HEK293 (cell line): ENCODE results near the gene NOD2.

Experiments
- CTCF ChIA-PET: fragments of 350-600 bp; formaldehyde crosslinking; extraction: SDS; loops from one replicate; lab custom pipeline; 2021; ENCODE audit warnings: antibody characterized with exemption; lab: Yijun Ruan, JAX
- POLR2A ChIA-PET: fragments of 300-600 bp; formaldehyde crosslinking; extraction: SDS; loops from one replicate; lab custom pipeline; 2020; ENCODE audit warnings: antibody characterized with exemption, inconsistent platforms; lab: Yijun Ruan, JAX
- H3K27ac ChIP-seq: fragments of 200-500 bp; sonication (Bioruptor generic); 2 replicates; pipeline ENCODE4 v1.5.1; 2014; ENCODE audit warnings: low read depth, low read length, control low read depth, inconsistent platforms; ENCODE audit errors: extremely low read depth
- H3K36me3 ChIP-seq, 2 experiments: fragments of 200-500 bp in 1 of 2; sonication (Bioruptor generic) in 1 of 2; 1 replicate in 1 of 2; 2 replicates in 1 of 2; pipeline ENCODE4 v1.5.1; 2014 to 2017; ENCODE audit warnings: inconsistent platforms in 2 of 2, low read length in 2 of 2; ENCODE audit not compliant: control insufficient read depth in 2 of 2, insufficient read depth in 1 of 2
- H3K4me1 ChIP-seq: fragments of 200-500 bp; sonication (Bioruptor generic); 2 replicates; pipeline ENCODE4 v1.5.1; 2014; ENCODE audit warnings: mild to moderate bottlenecking, low read length, inconsistent platforms; ENCODE audit not compliant: control insufficient read depth, insufficient read depth
- H3K4me3 ChIP-seq: 2 replicates; pipeline ENCODE4 v1.5.1; 2011; ENCODE audit warnings: low read depth, mild to moderate bottlenecking, control low read depth, low read length, moderate library complexity
- H3K9me3 ChIP-seq: fragments of 200-500 bp; sonication (Bioruptor generic); 2 replicates; pipeline ENCODE4 v1.5.1; 2014; ENCODE audit warnings: low read depth, low read length, inconsistent platforms; ENCODE audit not compliant: control insufficient read depth, insufficient read depth
- BCL6B ChIP-seq: fragments of 450-650 bp; formaldehyde crosslinking; IDR thresholded peaks from 2 replicates; pipeline ENCODE4 v1.5.1; 2017; ENCODE audit warnings: missing biosample characterization, missing genetic modification characterization
- HOXC10 ChIP-seq: sonication (generic); formaldehyde crosslinking; IDR thresholded peaks from 2 replicates; pipeline ENCODE4 v1.8.1; 2023; ENCODE audit warnings: mild to moderate bottlenecking, missing genetic modification reagents
- KLF1 ChIP-seq: fragments of 450-650 bp; formaldehyde crosslinking; IDR thresholded peaks from 2 replicates; pipeline ENCODE4 v1.5.1; 2016; ENCODE audit warnings: missing biosample characterization, missing genetic modification characterization
- KLF10 ChIP-seq: fragments of 450-650 bp; IDR thresholded peaks from 2 replicates; pipeline ENCODE4 v1.5.1; 2018; ENCODE audit warnings: missing biosample characterization, mild to moderate bottlenecking, missing genetic modification characterization
- PRDM1 ChIP-seq: fragments of 450-650 bp; formaldehyde crosslinking; IDR thresholded peaks from 2 replicates; pipeline ENCODE4; 2016; ENCODE audit warnings: missing biosample characterization, missing genetic modification characterization
- PRDM10 ChIP-seq: fragments of 450-650 bp; formaldehyde crosslinking; IDR thresholded peaks from 2 replicates; pipeline ENCODE4 v1.5.1; 2016; ENCODE audit warnings: missing biosample characterization, missing genetic modification characterization
- WT1 ChIP-seq: fragments of 450-650 bp; formaldehyde crosslinking; IDR thresholded peaks from 2 replicates; pipeline ENCODE4 v1.5.1; 2016; ENCODE audit warnings: missing biosample characterization, missing genetic modification characterization
- ZFP37 ChIP-seq: fragments of 450-650 bp; formaldehyde crosslinking; IDR thresholded peaks from 2 replicates; pipeline ENCODE4 v1.5.1; 2016; ENCODE audit warnings: missing biosample characterization, missing genetic modification characterization
- ZNF114 ChIP-seq: fragments of 450-650 bp; formaldehyde crosslinking; IDR thresholded peaks from 2 replicates; pipeline ENCODE4 v1.5.0; 2017; ENCODE audit warnings: missing biosample characterization, missing genetic modification characterization
- ZNF16 ChIP-seq: fragments of 450-650 bp; formaldehyde crosslinking; IDR thresholded peaks from 2 replicates; pipeline ENCODE4 v1.5.1; 2016; ENCODE audit warnings: low read depth, missing biosample characterization, missing genetic modification characterization
- ZNF169 ChIP-seq: fragments of 450-650 bp; formaldehyde crosslinking; IDR thresholded peaks from 2 replicates; pipeline ENCODE4 v1.5.1; 2016; ENCODE audit warnings: missing biosample characterization, missing genetic modification characterization
- ZNF2 ChIP-seq: fragments of 450-650 bp; formaldehyde crosslinking; IDR thresholded peaks from 2 replicates; pipeline ENCODE4 v1.5.1; 2016; ENCODE audit warnings: missing biosample characterization, missing genetic modification characterization
- ZNF302 ChIP-seq: fragments of 450-650 bp; formaldehyde crosslinking; IDR thresholded peaks from 2 replicates; pipeline ENCODE4 v1.5.1; 2016; ENCODE audit warnings: missing biosample characterization, missing genetic modification characterization, low read depth
- ZNF335 ChIP-seq: fragments of 450-650 bp; formaldehyde crosslinking; conservative IDR thresholded peaks from 2 replicates; pipeline ENCODE4 v1.5.1; 2016; ENCODE audit warnings: missing biosample characterization, missing genetic modification characterization
- ZNF366 ChIP-seq: fragments of 450-650 bp; formaldehyde crosslinking; conservative IDR thresholded peaks from 2 replicates; pipeline ENCODE4 v1.5.1; 2016; ENCODE audit warnings: missing biosample characterization, missing genetic modification characterization
- ZNF398 ChIP-seq: fragments of 450-650 bp; formaldehyde crosslinking; IDR thresholded peaks from 2 replicates; pipeline ENCODE4 v1.5.1; 2017; ENCODE audit warnings: missing biosample characterization, missing genetic modification characterization
- ZNF473 ChIP-seq: fragments of 450-650 bp; formaldehyde crosslinking; IDR thresholded peaks from 2 replicates; pipeline ENCODE4 v1.5.1; 2017; ENCODE audit warnings: missing biosample characterization, missing genetic modification characterization
- ZNF560 ChIP-seq: fragments of 450-650 bp; formaldehyde crosslinking; IDR thresholded peaks from 2 replicates; pipeline ENCODE4 v1.5.1; 2017; ENCODE audit warnings: missing biosample characterization, missing genetic modification characterization, borderline replicate concordance
- ZNF658 ChIP-seq: fragments of 450-650 bp; formaldehyde crosslinking; IDR thresholded peaks from 2 replicates; pipeline ENCODE4; 2016; ENCODE audit warnings: missing biosample characterization, missing genetic modification characterization
- ZSCAN4 ChIP-seq: fragments of 450-650 bp; formaldehyde crosslinking; IDR thresholded peaks from 2 replicates; pipeline ENCODE4 v1.5.1; 2017; ENCODE audit warnings: missing biosample characterization, missing genetic modification characterization

The NOD2 gene

GRCh38 chr16:50737420-50737959, 44.1 kb downstream of the NOD2 start:
- Histone ChIP-seq H3K27ac (no peak overlapping the region), H3K9me3 (no peaks in the 10 kb centered on the region), H3K4me1 (no peaks in the 10 kb centered on the region; the same call in 1 of the 2 replicates), H3K36me3 (no peaks in the 10 kb centered on the region), H3K4me3 (no peak overlapping the region)
- TF ChIP-seq ZNF658 = no peak
- TF ChIP-seq ZNF560 (tag by site-specific recombination) = no peak
- TF ChIP-seq ZNF16 (tag by site-specific recombination) = no peak
- no peak for TF ChIP-seq KLF10 (tag by site-specific recombination)
- no peak for TF ChIP-seq ZNF169
- peak; percentile 54; the same call in 1 of the 2 replicates for TF ChIP-seq PRDM10
- CTCF ChIA-PET = interaction anchor here (1.1 to 1.4 kb wide), 2 partner anchors 9 to 66 kb away, joined by 4 read pairs; no protein-coding TSS in a partner anchor
- POLR2A ChIA-PET = no interaction called here

- no peaks in the 10 kb centered on the region for H3K9me3 ChIP-seq
- POLR2A ChIA-PET = no interaction called here
- no peak overlapping the region for H3K27ac ChIP-seq
- no peak overlapping the region for H3K4me3 ChIP-seq
- H3K36me3 ChIP-seq = no peaks in the 10 kb centered on the region
- H3K4me1 ChIP-seq = peaks cover 5% of the 10 kb centered on the region
- CTCF ChIA-PET = interaction anchor here (0.6 to 0.9 kb wide), 2 partner anchors 68 to 535 kb away, joined by 3 to 5 read pairs; no protein-coding TSS in a partner anchor
- no peak for TF ChIP-seq ZNF114
- TF ChIP-seq ZNF2 (tag by site-specific recombination) = no peak
- no peak for TF ChIP-seq HOXC10 (CRISPR knock-in tag)
- TF ChIP-seq ZFP37 (tag by site-specific recombination) = no peak
Observed at GRCh38 chr16:50739031-50739430, 45.6 kb downstream of the NOD2 start.

- Histone ChIP-seq H3K27ac (no peak overlapping the region), H3K4me3 (no peak overlapping the region)
- POLR2A ChIA-PET = interaction anchor here (1.2 kb wide), 1 partner anchor 12 kb away, joined by 5 read pairs; no protein-coding TSS in a partner anchor
Observed at GRCh38 chr16:50740736-50741135, 47.3 kb downstream of the NOD2 start.

More at GRCh38 chr16:50740736-50741135, 47.3 kb downstream of the NOD2 start:
- no peaks in the 10 kb centered on the region for H3K9me3 ChIP-seq
- CTCF ChIA-PET = interaction anchor here (1.0 to 1.1 kb wide), 3 partner anchors 15 to 69 kb away, joined by 3 to 5 read pairs (median 4); no protein-coding TSS in a partner anchor
- peaks cover 4 to 9% of the 10 kb centered on the region in 2 experiments; a peak in 2 of 3 replicates for H3K36me3 ChIP-seq
- peaks cover 5% of the 10 kb centered on the region for H3K4me1 ChIP-seq
- no peak for TF ChIP-seq ZNF302 (tag by site-specific recombination)
- TF ChIP-seq ZNF335 = peak; percentile 30; the same call in 1 of the 2 replicates
- peak; percentile 39; the same call in 1 of the 2 replicates for TF ChIP-seq BCL6B (tag by site-specific recombination)
- TF ChIP-seq KLF1 (tag by site-specific recombination) = no peak
- TF ChIP-seq PRDM1 (tag by site-specific recombination) = peak; percentile 75
- TF ChIP-seq ZNF169 = 0 out of 2 replicates have a peak, but pooled peaks have one; percentile 24
- TF ChIP-seq ZNF366 = peak; percentile 25; the same call in 1 of the 2 replicates
- 0 out of 2 replicates have a peak, but pooled peaks have one; percentile 26 for TF ChIP-seq WT1 (tag by site-specific recombination)
- TF ChIP-seq ZNF473 (tag by site-specific recombination) = no peak
- peak; percentile 39; the same call in 1 of the 2 replicates for TF ChIP-seq ZSCAN4 (tag by site-specific recombination)
- peak; percentile 46 for TF ChIP-seq ZNF398 (tag by site-specific recombination)
